Stimulated activated CD8-positive, alpha-beta memory T cell treated with anti-CD3 and anti-CD28 coated beads, Interleukin-12 subunit alpha, Interleukin-12 subunit beta, amount 100 ng/mL, for 24 hours (primary cell): Measurements from ENCODE around the gene HOXA1.

Source experiments
- DNase-seq: peaks from one replicate; pipeline ENCODE4 v3.0.0-alpha.2; 2020; ENCODE audit errors: extremely low read depth

HOXA1 gene

DNA sequence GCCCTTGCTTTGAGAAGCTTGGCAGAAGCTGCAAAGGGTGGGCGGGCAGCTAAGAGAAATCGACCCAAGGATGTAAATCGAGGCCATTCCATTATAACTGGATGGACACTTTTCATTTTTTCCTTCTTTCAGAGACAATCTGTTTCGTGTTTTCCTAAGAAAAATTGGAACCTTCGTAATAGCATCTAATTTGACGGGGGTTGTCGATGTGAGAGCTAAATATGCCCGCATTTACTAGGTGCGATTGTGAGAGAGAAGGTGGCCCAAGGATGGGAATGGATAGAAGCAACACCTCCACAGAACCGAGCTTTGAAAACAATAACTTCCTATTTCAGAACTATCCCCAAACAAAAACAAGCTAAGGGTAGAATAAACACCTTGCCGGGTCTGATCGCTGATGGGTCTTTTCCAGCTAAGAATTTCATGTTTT lies 35.6 kb upstream of the HOXA1 start:
- DNase-seq, result no peak

DNA sequence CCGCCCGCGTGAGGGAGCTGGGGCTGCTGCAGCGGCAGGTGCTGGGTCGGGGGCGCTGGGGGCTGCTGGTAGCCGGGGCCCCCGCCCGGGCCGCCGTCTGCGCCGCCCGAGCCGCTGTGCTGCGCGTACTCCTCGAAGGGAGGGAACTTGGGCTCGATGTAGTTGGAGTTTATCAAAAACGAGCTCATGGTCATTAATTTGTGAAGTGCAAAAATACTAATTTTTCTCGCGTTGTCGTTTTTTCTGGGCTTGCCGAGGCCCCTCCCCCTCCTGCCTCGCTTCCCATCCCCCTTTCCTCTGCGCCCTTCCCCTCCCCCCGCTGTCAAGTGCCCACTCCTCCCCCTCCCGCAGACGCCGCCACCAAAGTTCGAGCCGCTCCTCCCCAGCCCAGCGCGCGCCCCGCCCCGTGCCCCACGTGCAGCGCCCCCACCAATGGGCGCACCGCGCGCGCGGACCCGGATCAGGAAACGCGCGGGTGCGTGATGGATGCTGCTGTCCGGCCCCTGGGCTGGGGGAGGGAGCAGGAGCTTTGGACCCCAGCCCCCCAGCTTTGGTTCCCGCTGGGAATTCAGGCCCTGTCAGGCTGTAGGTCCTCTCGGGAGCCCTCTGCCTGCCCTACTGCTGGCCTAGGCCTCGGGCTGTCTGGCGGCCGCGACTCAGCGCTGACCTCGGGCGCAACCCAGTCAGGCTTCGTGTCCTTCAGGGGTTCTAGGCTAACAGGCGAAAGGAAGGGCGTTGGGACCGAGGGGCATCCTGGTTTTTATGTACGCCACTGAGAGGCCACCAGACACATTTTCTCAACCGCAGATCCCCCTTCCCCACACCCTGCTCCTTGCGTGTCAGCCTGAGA lies 35.0 kb upstream of the HOXA1 start, which contains the start of gene HOXA4:
Gene HOXA4 (minus strand): TSS at position 218 of the 850 bp plus-strand sequence. CDS start 24 bp downstream, at position 194.
- DNase-seq, result peak; percentile 26

DNA sequence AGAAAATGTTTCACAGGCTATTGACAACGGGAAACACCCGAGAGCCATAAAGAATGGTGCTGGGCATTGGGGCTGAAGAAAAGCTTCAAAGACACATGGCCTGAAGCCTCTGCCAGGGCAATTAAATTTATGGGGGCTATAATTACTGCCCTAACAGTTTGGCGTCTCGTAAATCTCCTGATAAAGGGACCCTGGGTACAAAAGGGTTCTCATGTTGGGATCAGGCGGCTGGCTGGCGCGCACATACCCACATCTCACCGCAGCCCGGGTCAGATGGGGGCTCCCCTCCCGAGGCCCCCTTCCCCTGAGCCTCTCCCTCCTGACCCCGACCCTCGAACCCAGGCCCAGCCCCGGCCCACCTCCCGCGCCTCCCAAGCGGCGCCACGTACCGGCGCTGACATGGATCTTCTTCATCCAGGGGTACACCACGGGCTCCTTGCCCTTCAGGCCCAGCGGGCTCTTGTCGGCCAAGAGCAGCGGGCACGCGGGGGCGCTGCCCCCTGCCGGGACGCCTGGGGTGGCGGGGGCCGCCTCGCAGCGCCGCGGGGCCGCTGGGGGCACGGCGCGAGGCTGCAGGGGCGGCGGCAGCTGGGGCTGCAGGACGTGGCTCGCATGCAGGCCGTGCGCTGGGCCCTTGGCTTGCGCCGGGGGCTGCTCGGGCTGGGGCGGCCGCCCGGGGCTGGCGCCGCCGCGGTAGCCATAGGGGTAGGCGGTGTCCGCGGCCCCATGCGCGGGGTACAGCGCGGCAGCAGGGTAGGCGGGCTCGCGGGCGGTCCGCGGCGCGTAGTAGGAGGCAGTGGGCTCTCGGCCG lies 34.1 kb upstream of the HOXA1 start:
- no peak for DNase-seq

DNA sequence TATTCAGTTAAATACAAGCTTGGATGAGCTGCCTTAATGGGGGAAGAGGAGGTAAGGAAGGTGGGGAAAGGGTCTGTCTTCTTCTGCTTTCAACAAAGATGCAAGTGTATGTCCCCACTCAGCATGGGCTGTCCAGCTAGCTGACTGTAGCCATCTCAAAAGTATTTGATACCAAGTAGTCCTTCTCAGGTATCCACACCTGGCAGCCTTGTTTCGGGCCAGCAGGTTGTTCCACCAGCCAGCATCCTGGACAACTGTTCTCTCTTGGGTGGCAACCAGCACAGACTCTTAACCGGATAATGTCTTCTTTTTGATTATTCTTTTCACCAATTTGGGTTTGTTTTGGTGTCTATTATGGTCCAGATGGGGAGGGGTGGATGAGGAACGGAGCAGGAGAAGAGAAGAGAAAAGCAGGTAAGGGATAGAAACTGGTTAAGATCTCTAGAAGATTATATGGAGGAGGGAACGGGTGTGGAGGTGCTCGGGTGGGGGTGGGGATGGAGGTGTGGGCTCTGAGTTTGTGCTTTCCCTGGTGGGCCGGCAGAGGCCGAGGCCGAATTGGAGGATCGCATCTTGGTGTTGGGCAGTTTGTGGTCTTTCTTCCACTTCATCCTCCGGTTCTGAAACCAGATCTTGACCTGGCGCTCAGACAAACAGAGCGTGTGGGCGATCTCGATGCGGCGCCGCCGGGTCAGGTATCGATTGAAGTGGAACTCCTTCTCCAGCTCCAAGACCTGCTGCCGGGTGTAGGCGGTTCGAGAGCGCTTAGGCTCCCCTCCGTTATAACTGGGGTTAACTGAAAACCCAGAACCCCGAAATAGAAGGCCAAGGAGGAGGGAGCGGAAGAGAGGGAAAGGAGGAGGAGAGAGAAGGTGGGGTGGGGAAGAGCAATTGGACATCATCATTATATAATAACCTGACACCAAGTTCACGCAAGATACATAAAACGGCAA lies 33.3 kb upstream of the HOXA1 start:
- no peak for DNase-seq

DNA sequence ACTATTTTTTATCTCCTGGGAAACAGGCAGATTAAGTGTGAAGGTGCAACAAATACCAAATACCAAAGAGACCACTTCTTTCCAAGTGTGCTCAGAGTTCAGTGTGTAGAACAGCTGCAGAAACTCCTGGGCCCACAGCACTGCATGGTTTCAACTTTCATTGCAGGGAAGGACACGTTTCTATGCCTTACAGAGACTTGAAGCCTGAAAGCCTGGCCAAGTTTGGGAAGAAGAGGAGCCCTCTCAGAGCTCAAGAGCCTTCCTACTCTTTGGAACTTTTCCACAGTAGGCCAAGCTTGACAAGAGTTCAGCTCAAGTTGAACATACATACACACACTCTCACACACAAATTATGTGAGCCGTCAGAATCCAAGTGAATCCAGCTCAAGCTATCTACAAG lies 32.2 kb upstream of the HOXA1 start:
- DNase-seq, result no peak

DNA sequence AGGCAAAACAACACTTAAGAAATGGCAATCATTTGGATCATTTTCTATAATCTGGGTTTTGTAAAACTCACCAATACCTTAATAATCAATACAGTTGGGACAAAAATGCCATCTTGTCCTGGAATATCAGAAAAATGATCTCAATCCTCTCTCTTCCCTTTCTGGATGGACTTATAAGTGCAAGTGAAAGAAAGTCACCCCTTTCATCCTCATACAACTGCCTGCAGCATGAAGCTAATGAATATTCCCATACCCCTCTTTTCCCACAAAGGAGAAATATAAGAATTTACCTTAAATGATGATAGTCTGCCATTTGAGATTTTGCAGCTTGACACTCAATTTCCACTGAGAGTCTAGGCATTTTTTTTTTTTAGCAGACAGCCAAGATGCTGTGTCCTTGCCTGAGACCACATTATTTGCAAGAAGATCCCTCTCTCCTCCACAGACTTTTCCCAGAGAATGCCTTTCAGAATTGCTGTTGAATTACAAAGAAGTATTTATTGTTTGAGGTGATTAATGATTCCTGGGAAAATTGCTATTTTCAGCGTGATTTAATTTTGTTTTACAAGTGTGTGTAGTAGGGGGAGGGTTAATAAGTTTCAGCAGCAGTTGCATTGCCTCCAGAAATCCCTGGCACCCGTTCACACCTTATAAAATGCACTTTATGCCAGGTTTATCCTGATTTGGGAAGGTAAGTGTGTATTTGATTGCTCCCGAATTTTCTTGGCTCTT lies 31.0 kb upstream of the HOXA1 start:
- no peak for DNase-seq

DNA sequence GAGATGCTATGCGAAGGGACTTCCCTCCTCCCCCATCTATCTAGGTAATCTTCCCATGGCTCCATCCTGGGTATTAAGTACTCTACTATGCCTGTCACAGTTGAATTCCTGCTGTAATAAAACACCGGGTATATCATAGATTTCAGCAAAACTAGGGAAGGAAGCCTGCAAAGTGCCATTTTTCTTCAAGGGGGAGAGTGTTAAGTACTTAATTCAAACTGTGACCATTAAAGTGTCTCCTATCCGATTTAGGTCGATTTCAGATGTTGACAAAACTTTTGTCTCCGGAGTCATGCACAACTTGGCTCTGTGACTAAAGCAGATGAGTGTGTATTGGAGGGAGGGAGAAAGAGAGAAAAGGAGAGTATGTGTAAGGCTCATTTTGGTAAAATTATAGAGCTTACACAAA lies 30.2 kb upstream of the HOXA1 start:
- DNase-seq, result no peak

DNA sequence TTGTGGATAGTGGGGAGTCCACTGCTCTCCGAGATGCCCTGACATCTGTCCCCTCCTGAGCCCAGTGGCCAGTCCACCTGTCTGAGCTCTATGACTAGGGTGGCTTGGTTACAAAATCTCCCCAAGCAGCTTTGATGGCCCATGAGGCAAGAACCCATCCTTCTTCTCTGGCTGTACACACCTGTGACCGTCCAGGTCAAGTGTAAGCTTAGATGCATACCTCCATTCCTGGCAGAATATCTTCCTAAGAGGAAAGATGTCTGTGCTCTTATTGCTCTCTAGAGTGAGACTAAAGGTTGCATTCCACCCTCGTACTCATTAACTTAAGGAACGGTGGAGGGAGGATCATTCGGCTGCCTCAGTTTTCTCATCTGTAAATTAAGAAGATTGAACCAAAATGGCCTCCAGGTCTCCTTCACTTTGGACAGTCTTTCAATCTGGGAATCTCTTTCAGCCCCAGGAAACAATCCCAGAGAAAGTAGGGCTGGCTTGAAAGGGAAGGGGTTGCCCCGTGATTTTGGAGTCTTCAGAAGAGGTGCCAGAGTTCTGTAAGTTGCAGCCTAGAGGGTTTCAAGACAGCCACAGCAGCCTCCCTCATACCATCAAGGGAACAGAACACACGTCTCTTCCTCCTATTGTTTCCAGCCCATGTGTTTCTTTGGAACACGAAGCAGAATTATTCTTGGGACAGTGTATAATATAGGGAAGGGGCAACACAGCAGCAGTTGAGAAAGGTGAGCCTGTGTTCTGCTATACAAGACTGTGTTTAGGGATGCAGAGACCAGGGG lies 29.3 kb upstream of the HOXA1 start:
- no peak for DNase-seq

DNA sequence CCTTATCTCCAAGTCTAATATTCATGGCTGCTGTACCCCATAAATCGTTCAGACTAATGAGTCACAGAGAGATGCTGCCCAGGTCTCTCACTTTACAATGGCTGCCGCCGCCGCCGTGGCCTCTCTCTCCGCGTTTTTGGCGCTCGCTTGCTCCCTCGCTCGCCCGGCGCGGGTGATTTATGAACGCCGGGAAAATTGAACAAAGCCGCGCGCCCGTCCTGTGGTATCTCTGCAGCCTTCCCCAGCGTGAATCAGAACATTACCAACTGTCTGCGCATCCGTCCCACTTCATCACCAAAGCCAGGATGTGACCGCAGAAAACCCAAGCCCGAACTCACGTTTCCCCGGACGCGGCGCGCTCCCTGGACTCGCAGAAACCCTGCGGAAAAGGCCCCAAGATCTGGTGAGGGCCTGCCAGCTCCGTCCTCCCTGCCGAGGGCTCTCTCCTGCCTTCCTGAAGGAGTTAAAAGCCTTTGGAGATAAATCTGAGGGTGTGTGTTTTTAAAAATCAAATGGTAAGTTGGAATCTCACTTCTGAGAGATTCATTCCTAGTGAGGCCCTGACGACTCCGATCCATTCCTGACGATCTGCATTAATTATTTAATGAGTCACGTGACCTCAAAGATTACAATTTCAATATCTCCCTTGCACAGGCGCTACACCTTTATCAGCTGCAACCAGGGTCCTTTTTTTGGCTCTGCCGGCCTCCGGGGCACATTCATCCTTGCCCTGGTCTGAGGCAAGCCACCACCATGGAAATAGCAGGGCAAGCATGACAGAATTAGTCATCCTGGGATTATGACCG lies 28.5 kb upstream of the HOXA1 start:
- DNase-seq, result no peak

DNA sequence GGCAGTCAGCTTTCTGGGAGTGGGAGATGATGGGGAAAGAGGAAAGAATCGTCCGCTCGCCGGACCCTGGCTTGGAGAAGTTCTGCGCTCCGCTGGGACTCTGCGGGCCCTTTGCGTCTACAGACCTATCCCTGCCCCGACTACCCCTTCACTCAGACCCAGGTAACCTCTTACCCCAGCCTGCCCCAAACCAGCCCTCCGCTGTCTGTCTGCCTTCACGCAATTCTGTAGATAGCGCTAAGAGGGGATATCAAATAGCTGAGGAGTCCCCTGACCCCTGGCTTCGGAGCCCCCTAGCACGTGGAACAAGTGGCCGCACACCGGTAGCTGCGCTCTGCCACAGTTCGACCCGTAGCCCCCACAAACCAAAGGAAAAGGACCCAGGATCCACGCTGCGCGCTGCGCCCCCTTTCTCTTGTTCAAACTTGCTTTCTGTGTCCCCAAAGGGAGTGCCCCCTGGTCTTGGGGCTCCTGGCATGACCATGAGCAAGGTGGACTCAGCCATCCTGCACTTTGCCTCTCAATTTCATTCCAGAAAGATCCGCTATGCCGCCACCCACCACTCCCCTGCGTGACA lies 27.8 kb upstream of the HOXA1 start:
- DNase-seq, result no peak

DNA sequence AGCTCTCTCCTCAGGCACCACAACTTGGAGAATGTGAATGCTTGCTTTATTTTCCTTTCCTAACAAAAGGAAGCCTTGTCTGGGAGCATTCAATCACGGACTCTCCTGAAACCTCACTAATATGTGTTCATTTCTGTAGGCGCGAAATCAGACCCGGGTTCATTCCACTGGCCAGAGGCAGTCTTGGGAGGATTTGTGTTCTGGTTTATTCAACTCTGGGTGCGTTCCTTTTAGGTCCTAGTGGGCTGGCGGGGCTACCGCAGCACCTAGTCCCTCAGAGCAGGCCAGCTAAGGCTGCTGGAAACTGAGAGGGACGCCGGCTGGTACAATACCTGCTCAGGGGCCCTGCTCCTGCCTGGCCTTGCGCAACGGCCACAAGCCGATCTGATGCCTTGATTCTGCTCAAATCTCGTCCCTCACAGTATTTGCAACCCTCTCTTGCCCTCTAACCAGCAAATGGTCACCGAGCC lies 27.2 kb upstream of the HOXA1 start:
- no peak for DNase-seq

DNA sequence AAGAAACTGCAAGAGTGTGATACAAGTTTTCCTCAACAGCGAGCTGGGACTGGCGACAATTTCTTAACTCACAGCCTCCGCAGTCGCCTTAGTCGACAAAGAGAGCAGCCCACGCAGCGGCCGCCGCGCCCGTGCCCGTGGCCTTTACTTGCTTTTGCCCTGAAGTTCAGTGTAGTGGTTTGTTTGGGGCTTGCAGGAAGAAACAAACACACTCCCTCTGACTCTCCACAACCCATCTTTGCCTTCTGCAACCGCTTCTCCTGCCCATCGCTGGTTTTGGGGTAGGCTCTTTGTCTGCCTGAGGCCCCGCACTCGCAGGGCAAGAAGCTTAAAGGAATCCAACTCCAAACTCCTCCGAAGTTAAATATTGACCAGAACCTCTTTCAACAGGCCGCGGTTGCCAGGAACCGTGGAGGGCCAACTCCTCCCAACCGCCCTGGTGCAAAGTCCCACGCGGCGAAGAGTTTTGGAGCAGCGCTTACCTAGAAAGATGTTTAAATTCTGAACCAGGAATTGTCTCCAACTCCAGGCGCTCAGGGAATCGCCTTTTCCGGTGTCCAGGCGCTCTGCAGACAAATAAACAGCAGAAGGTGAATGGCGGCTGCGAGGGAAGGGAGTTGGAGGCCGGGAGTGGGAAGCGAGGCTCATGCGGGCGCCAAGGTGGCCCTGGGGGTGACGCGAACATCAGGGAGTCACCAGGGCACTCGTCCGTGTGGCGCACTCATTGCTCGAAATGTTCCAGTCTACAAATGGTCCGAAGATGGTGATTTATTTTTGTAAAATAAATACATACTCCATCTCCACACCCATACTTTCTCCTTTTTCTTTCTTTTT lies 26.5 kb upstream of the HOXA1 start:
- no peak for DNase-seq

DNA sequence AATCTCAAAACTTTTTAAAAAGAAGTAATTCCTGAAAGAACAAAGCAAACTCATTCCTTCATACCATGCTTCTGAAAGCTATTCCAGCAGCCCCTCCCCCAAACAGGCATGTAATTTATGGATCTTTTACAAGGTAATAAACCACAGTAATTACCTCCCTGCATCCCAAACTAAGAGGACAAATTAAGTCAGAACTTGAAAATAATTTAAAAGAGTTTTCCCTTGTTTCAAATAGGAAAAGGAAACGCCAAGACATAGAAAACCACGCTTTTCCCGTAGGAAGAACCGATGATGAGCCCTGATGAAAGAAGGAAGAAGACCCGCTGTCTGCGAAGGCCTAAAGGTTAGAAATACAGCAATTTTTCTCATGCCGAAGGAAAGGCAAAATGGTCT lies 25.9 kb upstream of the HOXA1 start:
- no peak for DNase-seq

DNA sequence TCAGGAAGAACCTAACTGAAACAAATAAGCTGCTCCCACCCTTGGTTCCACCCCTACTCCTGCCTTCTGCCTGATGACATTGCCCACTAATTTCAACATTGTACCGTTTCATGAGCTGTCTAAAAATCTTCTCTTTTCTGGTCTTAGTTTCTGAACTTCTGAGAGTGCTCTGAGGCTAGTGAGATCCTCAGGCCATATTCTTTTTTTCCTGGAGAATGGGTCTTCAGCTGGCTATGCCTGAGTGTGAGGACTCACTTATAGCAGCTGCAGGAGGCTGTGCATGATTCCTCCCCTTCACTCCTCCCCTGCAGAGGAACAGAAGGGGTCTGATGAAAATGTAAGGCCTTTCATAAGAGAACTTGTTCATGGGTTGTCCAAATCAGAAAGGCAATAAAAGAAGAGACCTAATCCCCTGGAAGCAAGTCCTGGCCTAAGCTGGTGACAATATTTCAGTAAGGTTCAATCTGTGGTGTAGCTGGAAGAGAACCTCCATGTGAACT lies 23.7 kb upstream of the HOXA1 start:
- DNase-seq, result no peak

DNA sequence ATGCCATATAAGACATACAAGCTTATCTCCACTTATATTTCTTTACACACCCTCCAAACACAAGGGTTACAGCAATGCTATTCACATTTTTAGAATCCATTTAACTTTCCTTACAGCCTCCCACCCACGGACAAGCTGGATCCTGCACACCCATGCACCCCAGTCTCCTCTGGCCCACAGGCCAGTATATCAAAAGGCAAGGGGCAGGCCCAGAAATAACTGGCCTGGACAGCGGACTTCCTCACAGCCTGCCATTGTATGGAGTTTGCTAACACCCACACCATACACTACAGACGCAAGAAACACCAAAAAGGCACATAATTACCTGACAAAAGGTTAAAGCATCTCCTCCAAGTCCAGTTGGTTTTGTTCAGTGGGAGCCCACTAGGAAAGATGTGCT lies 22.8 kb upstream of the HOXA1 start:
- DNase-seq, result no peak

DNA sequence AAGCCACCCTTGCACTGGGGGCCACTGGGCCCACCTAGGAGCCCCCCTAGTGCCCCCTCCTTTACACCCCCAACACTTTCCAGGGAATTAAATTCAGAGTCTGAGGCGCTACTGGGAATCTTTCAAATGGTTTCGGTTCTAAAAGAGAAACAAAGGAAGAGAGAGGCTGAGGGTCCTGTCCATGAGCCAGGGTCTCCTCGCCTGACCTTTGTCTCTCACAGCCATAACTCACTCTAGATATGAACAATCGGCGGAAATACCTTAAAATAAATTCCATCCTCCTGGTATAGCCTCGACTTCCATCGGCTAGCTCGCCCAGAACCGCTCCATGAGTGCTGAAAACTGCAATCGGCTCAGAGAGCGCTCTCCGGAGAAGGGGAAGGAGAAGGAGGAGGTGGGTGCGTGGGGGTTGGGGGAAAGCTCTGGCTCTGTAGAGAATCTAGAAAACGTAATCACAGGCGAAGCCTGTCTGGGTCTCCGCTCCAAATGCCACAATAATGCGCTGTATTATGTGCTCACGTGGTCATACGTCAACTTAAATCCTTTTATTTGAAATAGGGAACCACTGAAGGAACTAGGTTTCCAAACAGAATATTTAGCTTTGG lies 22.2 kb upstream of the HOXA1 start:
- no peak for DNase-seq
